ENCODE results near the gene ATP8A2. TPM values are rescaled to one million over a fixed set of nuclear protein-coding genes. Genes with fewer than 3 reads are reported as not detected.

ATP8A2 gene
- total and polyA plus RNA-seq, 9 of the 15 experiments (the other 6 are each of a cell fraction or from before 2014, with no cell fraction given), result under 0.01 to 0.33 (median 0.06) TPM; not detected in 4

DNA sequence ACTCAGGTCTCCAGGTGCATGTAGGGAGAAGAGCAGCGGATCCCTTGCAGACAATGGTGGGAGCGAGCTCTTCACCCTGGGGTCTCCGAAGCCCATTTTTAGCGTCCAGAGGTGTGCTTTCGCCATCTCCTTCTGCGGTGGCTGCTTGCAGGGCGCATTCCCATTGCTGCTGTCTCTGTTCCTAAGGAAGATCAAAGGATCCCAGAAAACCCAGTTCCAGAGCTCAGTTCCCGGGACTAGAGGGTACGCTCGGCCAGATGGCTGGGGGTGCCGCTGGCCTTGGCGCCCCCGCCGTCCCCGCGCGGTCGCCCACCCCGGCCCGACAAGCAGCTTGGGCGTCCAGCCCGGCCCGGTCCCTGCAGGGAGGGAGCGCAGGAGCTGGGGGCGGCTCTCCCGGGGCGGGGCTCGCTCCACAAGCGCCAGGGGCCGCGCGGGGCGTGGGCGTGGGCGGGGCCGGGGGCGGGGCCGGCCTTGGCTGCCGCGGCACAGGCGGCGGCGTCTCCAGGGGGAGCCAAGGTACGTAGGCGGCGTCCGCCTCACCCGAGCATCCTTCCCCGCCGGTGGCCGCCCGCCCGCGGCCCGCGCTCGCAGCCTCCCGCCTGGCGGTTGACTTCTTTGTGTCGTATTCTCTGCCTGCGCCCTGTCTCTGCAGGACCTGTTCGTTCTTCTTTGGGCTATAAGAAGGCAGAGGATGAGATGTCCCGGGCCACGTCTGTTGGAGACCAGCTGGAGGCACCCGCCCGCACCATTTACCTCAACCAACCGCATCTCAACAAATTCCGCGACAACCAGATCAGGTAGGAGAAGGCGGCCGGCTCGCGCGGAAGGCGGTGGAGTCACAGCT lies 96.8 kb downstream of the ATP8A2 start (continued):
- TF ChIP-seq ZNF12 (CRISPR knock-in tag; IDR thresholded peaks at IDR 0.05), result no peak

DNA sequence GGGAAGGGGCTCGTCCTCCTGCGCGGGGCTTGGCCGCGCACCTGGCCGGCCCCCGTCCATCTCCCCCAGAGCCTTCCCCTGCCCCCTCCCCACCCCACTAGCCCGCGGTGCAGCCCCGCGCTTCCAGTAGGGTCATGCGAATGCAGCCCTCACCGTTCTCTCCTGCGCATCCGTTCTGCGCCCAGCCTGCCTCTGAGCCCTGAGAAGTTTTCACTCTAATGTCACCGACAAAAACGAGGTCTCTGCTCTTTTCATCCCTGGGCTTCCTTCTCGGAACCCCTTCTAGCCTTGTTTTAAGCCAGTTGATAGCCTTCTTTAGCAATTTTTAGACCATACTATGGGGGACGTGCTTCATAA lies 97.4 kb downstream of the ATP8A2 start:
- H2AFZ ChIP-seq (ENCODE audit: low read depth, low read length), result no peak overlapping the region
- H4K20me1 ChIP-seq (replicated peaks; ENCODE audit: control insufficient read depth, insufficient read depth, low read length), result no peaks in the 10 kb centered on the region
- DNase-seq (ENCODE audit: extremely low read depth in 1 of 4, low spot score in 3 of 4), result no peak
- peaks cover 2% of the 10 kb centered on the region for H3K9me1 ChIP-seq (ENCODE audit: control insufficient read depth, insufficient read depth, low read length)
- no peak overlapping the region for H3K9ac ChIP-seq (ENCODE audit: insufficient read depth in 1 of 2, low read depth in 2 of 2, low read length in 2 of 2)
- no peak overlapping the region for H3K4me3 ChIP-seq
- no peak for FAIRE-seq
- H3K4me1 ChIP-seq (replicated peaks in 1 of 2; ENCODE audit: control insufficient read depth in 2 of 2, insufficient read depth in 2 of 2, low read length in 2 of 2), result peaks cover 0 to 11% of the 10 kb centered on the region in 2 experiments; a peak in 2 of 5 replicates
- 48% methylated on average over 11 of the region's 20 CpGs for WGBS (ENCODE audit: insufficient coverage, low coverage, missing lambda C conversion rate)
- no peak overlapping the region; the same call in 1 of the 2 replicates for H3K4me2 ChIP-seq (ENCODE audit: insufficient read depth, low read length)
- in situ Hi-C loops (cut with MboI) (no loop called here), intact Hi-C loops (cut with micrococcal nuclease) (no loop called here)
- ATAC-seq, result no peak
- POLR2A ChIA-PET, result no interaction called here
- no peaks in the 10 kb centered on the region for H3K9me3 ChIP-seq (replicated peaks; ENCODE audit: control insufficient read depth, insufficient read depth, low read depth, low read length)
- H3K27me3 ChIP-seq (ENCODE audit: control insufficient read depth in 2 of 2, insufficient read depth in 2 of 2, low read length in 2 of 2), result peaks cover 0 to 9% of the 10 kb centered on the region in 2 experiments; a peak in 1 of 5 replicates
- CTCF ChIA-PET (ENCODE audit: low intra/inter-chr PET ratio), result no interaction called here
- H3K79me2 ChIP-seq (ENCODE audit: control insufficient read depth, insufficient read depth, low read length), result no peaks in the 10 kb centered on the region
- H3K36me3 ChIP-seq (ENCODE audit: control insufficient read depth, insufficient read depth, low read length), result no peaks in the 10 kb centered on the region
- TF ChIP-seq CREBBP (IDR thresholded peaks at IDR 0.05; ENCODE audit: low read depth, low read length), result no peak
- TF ChIP-seq FOXA1 (IDR thresholded peaks at IDR 0.05; ENCODE audit: borderline replicate concordance), result no peak
- TF ChIP-seq, protein P1, sequence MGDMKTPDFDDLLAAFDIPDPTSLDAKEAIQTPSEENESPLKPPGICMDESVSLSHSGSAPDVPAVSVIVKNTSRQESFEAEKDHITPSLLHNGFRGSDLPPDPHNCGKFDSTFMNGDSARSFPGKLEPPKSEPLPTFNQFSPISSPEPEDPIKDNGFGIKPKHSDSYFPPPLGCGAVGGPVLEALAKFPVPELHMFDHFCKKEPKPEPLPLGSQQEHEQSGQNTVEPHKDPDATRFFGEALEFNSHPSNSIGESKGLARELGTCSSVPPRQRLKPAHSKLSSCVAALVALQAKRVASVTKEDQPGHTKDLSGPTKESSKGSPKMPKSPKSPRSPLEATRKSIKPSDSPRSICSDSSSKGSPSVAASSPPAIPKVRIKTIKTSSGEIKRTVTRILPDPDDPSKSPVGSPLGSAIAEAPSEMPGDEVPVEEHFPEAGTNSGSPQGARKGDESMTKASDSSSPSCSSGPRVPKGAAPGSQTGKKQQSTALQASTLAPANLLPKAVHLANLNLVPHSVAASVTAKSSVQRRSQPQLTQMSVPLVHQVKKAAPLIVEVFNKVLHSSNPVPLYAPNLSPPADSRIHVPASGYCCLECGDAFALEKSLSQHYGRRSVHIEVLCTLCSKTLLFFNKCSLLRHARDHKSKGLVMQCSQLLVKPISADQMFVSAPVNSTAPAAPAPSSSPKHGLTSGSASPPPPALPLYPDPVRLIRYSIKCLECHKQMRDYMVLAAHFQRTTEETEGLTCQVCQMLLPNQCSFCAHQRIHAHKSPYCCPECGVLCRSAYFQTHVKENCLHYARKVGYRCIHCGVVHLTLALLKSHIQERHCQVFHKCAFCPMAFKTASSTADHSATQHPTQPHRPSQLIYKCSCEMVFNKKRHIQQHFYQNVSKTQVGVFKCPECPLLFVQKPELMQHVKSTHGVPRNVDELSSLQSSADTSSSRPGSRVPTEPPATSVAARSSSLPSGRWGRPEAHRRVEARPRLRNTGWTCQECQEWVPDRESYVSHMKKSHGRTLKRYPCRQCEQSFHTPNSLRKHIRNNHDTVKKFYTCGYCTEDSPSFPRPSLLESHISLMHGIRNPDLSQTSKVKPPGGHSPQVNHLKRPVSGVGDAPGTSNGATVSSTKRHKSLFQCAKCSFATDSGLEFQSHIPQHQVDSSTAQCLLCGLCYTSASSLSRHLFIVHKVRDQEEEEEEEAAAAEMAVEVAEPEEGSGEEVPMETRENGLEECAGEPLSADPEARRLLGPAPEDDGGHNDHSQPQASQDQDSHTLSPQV (IDR thresholded peaks at IDR 0.05), result no peak
- TF ChIP-seq ZNF232 (CRISPR knock-in tag; IDR thresholded peaks at IDR 0.05), result no peak
- no peak for TF ChIP-seq WHSC1 (IDR thresholded peaks at IDR 0.05; ENCODE audit: low read length)
- TF ChIP-seq, protein P2, sequence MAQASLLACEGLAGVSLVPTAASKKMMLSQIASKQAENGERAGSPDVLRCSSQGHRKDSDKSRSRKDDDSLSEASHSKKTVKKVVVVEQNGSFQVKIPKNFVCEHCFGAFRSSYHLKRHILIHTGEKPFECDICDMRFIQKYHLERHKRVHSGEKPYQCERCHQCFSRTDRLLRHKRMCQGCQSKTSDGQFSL (CRISPR knock-in tag; IDR thresholded peaks at IDR 0.05), result no peak
- TF ChIP-seq, protein P2 (tag; IDR thresholded peaks at IDR 0.05), result no peak
- TF ChIP-seq ZNF121 (CRISPR knock-in tag; conservative IDR thresholded peaks at IDR 0.05), result no peak
- TF ChIP-seq ZNF24 (IDR thresholded peaks at IDR 0.05), result no peak
- TF ChIP-seq, protein P3, sequence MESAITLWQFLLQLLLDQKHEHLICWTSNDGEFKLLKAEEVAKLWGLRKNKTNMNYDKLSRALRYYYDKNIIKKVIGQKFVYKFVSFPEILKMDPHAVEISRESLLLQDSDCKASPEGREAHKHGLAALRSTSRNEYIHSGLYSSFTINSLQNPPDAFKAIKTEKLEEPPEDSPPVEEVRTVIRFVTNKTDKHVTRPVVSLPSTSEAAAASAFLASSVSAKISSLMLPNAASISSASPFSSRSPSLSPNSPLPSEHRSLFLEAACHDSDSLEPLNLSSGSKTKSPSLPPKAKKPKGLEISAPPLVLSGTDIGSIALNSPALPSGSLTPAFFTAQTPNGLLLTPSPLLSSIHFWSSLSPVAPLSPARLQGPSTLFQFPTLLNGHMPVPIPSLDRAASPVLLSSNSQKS (CRISPR knock-in tag; IDR thresholded peaks at IDR 0.05), result no peak
- H3K27ac ChIP-seq (ENCODE audit: extremely low read depth, low read depth, low read length), result no peak overlapping the region
- BruUV-seq (replicated peaks), result no TSS peak

All from K562 (cell line).